Testis (tissue), 2 donors: ENCODE data around the gene MKI67.

Source experiments
- CTCF ChIP-seq, 3 experiments: fragments of 450-650 bp in 2 of 3; fragments of 200-600 bp in 1 of 3; sonication (generic) in 1 of 3; IDR thresholded peaks; one replicate each; pipeline ENCODE4 v1.5.1; 2016 to 2019; ENCODE audit warnings: antibody characterized with exemption in 3 of 3, mild to moderate bottlenecking in 2 of 3, moderate library complexity in 1 of 3
- POLR2A ChIP-seq: fragments of 450-650 bp; IDR thresholded peaks from one replicate; pipeline ENCODE4 v1.6.1; 2017; ENCODE audit warnings: antibody characterized with exemption, mild to moderate bottlenecking, moderate library complexity

GRCh38 chr10:128160297-128160711, 34.1 kb upstream of the MKI67 start:
- TF ChIP-seq CTCF (IDR thresholded peaks at IDR 0.05), result no peak
- no peak for TF ChIP-seq POLR2A
